Left ventricle myocardium inferior (tissue), 1 donor: ENCODE measurements around the gene RGS7BP. TPM values are rescaled to one million over a fixed set of nuclear protein-coding genes. Genes with fewer than 3 reads are reported as not detected.

ENCODE experiments used
- DNase-seq: peaks from one replicate; pipeline ENCODE4 v3.0.0-alpha.2; 2020
- H3K27ac ChIP-seq: fragments of 200-600 bp; replicated peaks from 2 replicates; pipeline ENCODE4 v1.8.0; 2021
- H3K27me3 ChIP-seq: fragments of 200-600 bp; 2 replicates; pipeline ENCODE4 v1.8.0; 2021; ENCODE audit warnings: low read depth
- H3K36me3 ChIP-seq: fragments of 200-600 bp; 2 replicates; pipeline ENCODE4 v1.8.0; 2021
- H3K4me1 ChIP-seq: fragments of 200-600 bp; 2 replicates; pipeline ENCODE4 v1.8.0; 2021
- H3K4me3 ChIP-seq: fragments of 200-600 bp; 2 replicates; pipeline ENCODE4 v1.8.0; 2021; ENCODE audit warnings: mild to moderate bottlenecking, moderate library complexity
- H3K9me3 ChIP-seq: fragments of 200-600 bp; replicated peaks from 2 replicates; pipeline ENCODE4 v1.8.0; 2021
- intact Hi-C: fragments of 100-400 bp; cut with micrococcal nuclease; formaldehyde crosslinking; loops from one replicate; pipeline ENCODE4 v1.11.0; 2022
- total RNA-seq: library from RNA; stranded (reverse); fragmentation: NEBNext Ultra II Directional; extraction: Animal tissue kit (Norgen Biotek cat#: 25700); gene quantifications from one replicate; pipeline ENCODE4 v1.2.1, GENCODE V29; 2021
- TF ChIP-seq, protein P1 (sequence below): fragments of 200-600 bp; IDR thresholded peaks from 2 replicates; pipeline ENCODE4 v1.8.0; 2021; ENCODE audit warnings: antibody characterized with exemption, mild to moderate bottlenecking, borderline replicate concordance
- donor health status: DM: no; HTN: yes; CAD: no; lungs with severe emphysema.

Gene RGS7BP
- total RNA-seq, 1 donor from 2014 or later, result 3.6 TPM

DNA sequence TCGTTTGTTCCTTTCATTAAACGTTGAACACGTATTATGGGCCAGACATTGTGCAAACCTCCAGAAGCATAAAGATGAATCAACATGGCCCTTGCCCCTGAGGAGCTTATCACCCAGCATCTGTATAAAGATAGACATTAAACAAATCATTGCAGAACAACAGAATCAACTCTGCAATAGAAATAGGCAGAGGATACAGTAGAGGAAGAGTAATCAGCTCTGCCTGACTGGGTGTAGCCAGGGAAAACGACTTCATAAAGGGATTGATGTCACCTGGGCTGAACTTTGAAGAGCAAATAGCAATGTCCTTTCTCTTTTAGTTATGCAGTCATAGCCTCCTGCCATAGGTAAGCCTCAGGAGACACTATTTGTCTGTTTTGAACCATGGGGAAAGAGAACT, 13.4 kb downstream of the RGS7BP start:
- intact Hi-C loops, result no loop called here
- no peak for DNase-seq
- TF ChIP-seq, protein P1, sequence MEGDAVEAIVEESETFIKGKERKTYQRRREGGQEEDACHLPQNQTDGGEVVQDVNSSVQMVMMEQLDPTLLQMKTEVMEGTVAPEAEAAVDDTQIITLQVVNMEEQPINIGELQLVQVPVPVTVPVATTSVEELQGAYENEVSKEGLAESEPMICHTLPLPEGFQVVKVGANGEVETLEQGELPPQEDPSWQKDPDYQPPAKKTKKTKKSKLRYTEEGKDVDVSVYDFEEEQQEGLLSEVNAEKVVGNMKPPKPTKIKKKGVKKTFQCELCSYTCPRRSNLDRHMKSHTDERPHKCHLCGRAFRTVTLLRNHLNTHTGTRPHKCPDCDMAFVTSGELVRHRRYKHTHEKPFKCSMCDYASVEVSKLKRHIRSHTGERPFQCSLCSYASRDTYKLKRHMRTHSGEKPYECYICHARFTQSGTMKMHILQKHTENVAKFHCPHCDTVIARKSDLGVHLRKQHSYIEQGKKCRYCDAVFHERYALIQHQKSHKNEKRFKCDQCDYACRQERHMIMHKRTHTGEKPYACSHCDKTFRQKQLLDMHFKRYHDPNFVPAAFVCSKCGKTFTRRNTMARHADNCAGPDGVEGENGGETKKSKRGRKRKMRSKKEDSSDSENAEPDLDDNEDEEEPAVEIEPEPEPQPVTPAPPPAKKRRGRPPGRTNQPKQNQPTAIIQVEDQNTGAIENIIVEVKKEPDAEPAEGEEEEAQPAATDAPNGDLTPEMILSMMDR, result no peak
- H3K27me3 ChIP-seq, result no peaks in the 10 kb centered on the region
- H3K36me3 ChIP-seq, result no peaks in the 10 kb centered on the region
- no peaks in the 10 kb centered on the region for H3K9me3 ChIP-seq
- no peak overlapping the region for H3K4me3 ChIP-seq
- H3K4me1 ChIP-seq, result peaks cover 23% of the 10 kb centered on the region
- no peak overlapping the region for H3K27ac ChIP-seq

DNA sequence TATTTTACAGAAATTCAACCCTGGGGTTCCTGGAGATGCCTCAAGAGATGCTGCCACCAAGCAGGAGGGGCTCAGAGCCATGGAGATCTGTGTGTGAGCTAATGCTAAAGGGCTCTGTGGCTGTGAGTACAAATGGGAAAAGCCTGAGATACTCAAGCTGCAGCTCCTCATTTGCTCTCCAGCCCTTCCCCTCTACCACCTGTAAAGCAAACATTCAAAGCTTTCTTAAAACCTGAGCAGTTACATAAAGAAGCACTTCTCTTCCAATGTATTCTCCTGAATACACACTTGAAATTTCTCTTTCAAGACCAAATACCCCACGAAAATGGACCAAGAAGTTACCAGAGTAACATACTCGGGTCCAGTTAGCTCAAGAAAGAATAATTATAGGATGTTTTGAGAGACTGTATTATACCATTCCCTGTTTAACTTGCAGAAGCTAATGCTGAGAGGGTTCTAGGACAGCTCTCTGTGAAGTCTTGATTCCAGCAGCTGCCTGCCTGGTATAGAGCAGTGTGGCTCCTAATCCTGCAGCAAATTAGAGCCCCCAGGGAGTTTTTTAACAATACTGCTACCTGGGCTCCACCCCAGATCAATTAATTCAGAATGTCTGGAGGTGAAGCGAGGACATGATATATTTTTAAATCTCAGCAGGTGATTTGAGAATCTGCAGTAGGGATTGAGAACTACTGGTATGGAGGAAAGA, 21.1 kb downstream of the RGS7BP start:
- Histone ChIP-seq H3K36me3 (no peaks in the 10 kb centered on the region), H3K4me3 (no peak overlapping the region), H3K4me1 (peaks cover 38% of the 10 kb centered on the region), H3K27me3 (peaks cover 4% of the 10 kb centered on the region), H3K27ac (no peak overlapping the region), H3K9me3 (no peaks in the 10 kb centered on the region)
- intact Hi-C loops, result no loop called here
- TF ChIP-seq, protein P1, result no peak
- no peak for DNase-seq

DNA sequence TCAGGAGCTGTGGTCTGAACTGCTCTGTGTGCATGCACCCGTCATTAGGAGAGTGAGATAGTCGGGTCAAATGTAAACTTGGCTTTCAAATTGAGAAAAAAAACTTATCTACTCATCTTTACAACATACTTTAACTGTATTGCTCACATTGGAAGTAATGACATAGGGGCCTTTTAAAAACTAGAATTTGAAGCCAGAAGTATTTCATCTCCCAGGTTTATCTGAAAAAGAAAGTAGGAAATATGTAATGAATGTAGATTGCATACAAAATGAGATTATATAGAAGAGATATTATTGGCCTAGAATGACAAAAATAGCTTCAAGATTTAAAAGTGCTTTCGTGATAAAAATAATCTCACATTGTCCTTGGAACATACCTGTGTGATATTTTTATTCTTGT, 24.3 kb downstream of the RGS7BP start:
- DNase-seq, result no peak
- TF ChIP-seq, protein P1, result no peak
- Histone ChIP-seq H3K36me3 (no peaks in the 10 kb centered on the region), H3K4me1 (peaks cover 29% of the 10 kb centered on the region), H3K9me3 (no peaks in the 10 kb centered on the region), H3K4me3 (no peak overlapping the region), H3K27ac (no peak overlapping the region), H3K27me3 (no peaks in the 10 kb centered on the region)
- intact Hi-C loops, result no loop called here

DNA sequence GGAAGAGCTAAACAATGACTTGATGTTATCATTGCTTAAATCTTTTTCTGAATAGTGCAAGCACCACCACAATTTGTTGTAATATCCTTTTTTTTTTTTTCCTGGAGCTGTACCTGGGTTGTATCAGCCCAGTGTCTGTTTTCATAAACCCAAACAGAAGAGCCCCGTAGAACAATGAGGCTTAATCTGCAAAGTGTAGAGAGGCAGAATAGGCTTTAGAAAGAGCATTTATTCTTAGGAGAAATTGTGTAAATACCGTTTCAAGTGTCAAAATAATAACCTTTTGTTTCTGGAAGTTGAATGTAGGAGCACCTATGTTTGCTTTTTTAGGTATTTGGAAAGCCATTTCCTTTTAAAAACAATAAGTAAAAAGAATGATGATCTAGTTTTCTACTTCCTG, 26.4 kb downstream of the RGS7BP start:
- no peaks in the 10 kb centered on the region for H3K36me3 ChIP-seq
- intact Hi-C loops, result no loop called here
- no peaks in the 10 kb centered on the region for H3K9me3 ChIP-seq
- no peak for DNase-seq
- peaks cover 29% of the 10 kb centered on the region for H3K4me1 ChIP-seq
- TF ChIP-seq, protein P1, result no peak
- no peak overlapping the region for H3K27ac ChIP-seq
- no peaks in the 10 kb centered on the region for H3K27me3 ChIP-seq
- H3K4me3 ChIP-seq, result no peak overlapping the region

DNA sequence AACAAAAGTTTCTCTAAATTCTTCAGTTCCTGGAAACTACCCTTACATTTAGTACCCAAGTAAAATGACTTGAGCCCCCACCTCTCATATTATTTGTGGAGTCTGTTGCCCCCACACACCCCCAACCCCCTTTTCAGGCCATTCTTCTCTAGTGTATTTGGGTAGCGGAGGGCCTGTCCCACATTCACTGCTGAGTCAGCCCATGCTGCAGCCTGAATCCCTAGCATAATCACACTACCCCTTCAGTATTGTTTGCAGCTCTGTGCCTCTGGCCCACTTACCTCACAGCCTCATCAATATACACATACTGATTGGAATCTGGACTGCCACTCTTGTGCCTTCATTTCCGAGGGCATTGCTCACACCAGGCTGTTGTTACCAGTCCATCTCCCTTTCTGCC, 26.8 kb downstream of the RGS7BP start:
- Histone ChIP-seq H3K27me3 (no peaks in the 10 kb centered on the region), H3K4me1 (peaks cover 29% of the 10 kb centered on the region), H3K4me3 (no peak overlapping the region), H3K36me3 (no peaks in the 10 kb centered on the region), H3K9me3 (no peaks in the 10 kb centered on the region), H3K27ac (no peak overlapping the region)
- TF ChIP-seq, protein P1, result no peak
- DNase-seq, result no peak
- intact Hi-C loops, result no loop called here
